Heart left ventricle (tissue), 16 donors: ENCODE measurements around the gene THAP4. TPM values are rescaled to one million over a fixed set of nuclear protein-coding genes. Genes with fewer than 3 reads are reported as not detected.

Experiments used
- ATAC-seq, 4 donors: fragments of 200-7000 bp; cut with Tn5 transposase; one replicate each; pipeline ENCODE4 v1.9.1; 2020 to 2022; ENCODE audit warnings: moderate library complexity in 4 of 4, mild to moderate bottlenecking in 3 of 4, moderate number of reproducible peaks in 1 of 4
- DNase-seq, 5 donors: peaks; one replicate each; pipeline ENCODE4 v3.0.0-alpha.2; 2020
- H3K27ac ChIP-seq, 12 donors: fragments of 200-600 bp; sonication (generic) in 4 of 12; one replicate each; pipeline versions ENCODE4 v1.5.0 to v1.8.0; 2016 to 2022; ENCODE audit warnings: mild to moderate bottlenecking in 2 of 12
- H3K27me3 ChIP-seq, 9 donors: fragments of 200-600 bp; sonication (generic) in 2 of 9; one replicate each; pipeline versions ENCODE4 v1.5.1 to v1.8.0; 2016 to 2022; ENCODE audit warnings: mild to moderate bottlenecking in 3 of 9
- H3K36me3 ChIP-seq, 9 donors: fragments of 200-600 bp; sonication (generic) in 2 of 9; one replicate each; pipeline versions ENCODE4 v1.5.0 to v1.8.0; 2018 to 2022; ENCODE audit warnings: mild to moderate bottlenecking in 2 of 9
- H3K4me1 ChIP-seq, 12 donors: fragments of 200-600 bp; sonication (generic) in 4 of 12; one replicate each; pipeline versions ENCODE4 v1.5.0 to v1.8.0; 2016 to 2022; ENCODE audit warnings: mild to moderate bottlenecking in 3 of 12
- H3K4me3 ChIP-seq, 12 donors: fragments of 200-600 bp; sonication (generic) in 4 of 12; one replicate each; pipeline versions ENCODE4 v1.5.0 to v1.8.0; 2017 to 2022; ENCODE audit warnings: mild to moderate bottlenecking in 9 of 12, moderate library complexity in 4 of 12
- H3K9me3 ChIP-seq, 12 donors: fragments of 200-600 bp; sonication (generic) in 4 of 12; one replicate each; pipeline versions ENCODE4 v1.5.0 to v1.8.0; 2016 to 2022; ENCODE audit warnings: mild to moderate bottlenecking in 1 of 12
- CTCF ChIP-seq, 12 donors: fragments of 200-600 bp; sonication (generic) in 4 of 12; IDR thresholded peaks; one replicate each; pipeline versions ENCODE4 v1.5.0 to v1.8.0; 2018 to 2022; ENCODE audit warnings: antibody characterized with exemption in 12 of 12, mild to moderate bottlenecking in 5 of 12
- POLR2A ChIP-seq, 2 donors: fragments of 450-650 bp; IDR thresholded peaks; one replicate each; pipeline ENCODE4 v1.6.1; 2017; ENCODE audit warnings: antibody characterized with exemption in 2 of 2, mild to moderate bottlenecking in 2 of 2, moderate library complexity in 2 of 2
- WGBS, 4 donors: extraction: QIAGEN DNeasy Blood & Tissue Kit in 2 of 4; methylation state at CpG; one replicate each; pipeline versions ENCODE4 v1.1.5 to v1.1.7; 2013 to 2018; 5-methylcytosine and 5-hydroxymethylcytosine counted together
- intact Hi-C, 10 donors: fragments of 100-400 bp; cut with DNase I; formaldehyde crosslinking; loops; one replicate each; pipeline versions ENCODE4 v1.11.1 to v1.14.2; 2022
- long read RNA-seq, 3 donors: library from polyadenylated mRNA; unstranded; transcript quantifications; one replicate each; pipeline ENCODE4 v2.0.0, GENCODE V29; 2020 to 2021
- polyA plus RNA-seq, 2 donors: library from polyadenylated mRNA; stranded (reverse); fragments of 200-250 nt; gene quantifications; one replicate each; pipeline ENCODE4 v1.2.3, GENCODE V29; 2013
- total RNA-seq, 9 donors: library from RNA; depleted of rRNA in 2 of 9; stranded (reverse); fragments of >200 nt in 2 of 9; fragmentation: NEBNext Ultra II Directional in 3 of 9; extraction: Animal tissue kit (Norgen Biotek cat#: 25700) in 3 of 9; gene quantifications; one replicate each; pipeline versions ENCODE4 v1.1.0 to v1.2.4, GENCODE V29; 2016 to 2023
- donor health status: ischemic (EF 13 %, LVEDD 7.1; RV severe dilation, severe dysfunction).
- donor health status: healthy with polysubstance abuse.
- donor health status: DM: no; HTN: yes; CAD: no.
- donor health status: DM: no; HTN: no; CAD: no.
- donor health status: ischemic (EF 25% LVEDD 6.9; RV normal size, moderate dysfunction).
- donor health status: ischemic (EF 25% LVEDD 5.7; RV mildly dilated, moderate dysfunction).
- donor health status: healthy.
- donor health status: DM: yes; HTN: yes; CAD: no.
- donor health status: ischemic (EF 35%, LVEDD 5.7; RV mildly dilated, moderate dysfunction).
- donor health status: nonischemic (EF 11% LVEDD 7.7; RV severe dilation, severe dysfunction).
- donor health status: DM: yes; HTN: yes; CAD: no.
- donor health status: PGD.
- donor health status: ischemic (EF 29% LVEDD 5.4; RV normal size, mild dysfunction).
- donor health status: nonischemic (EF 23%, LVEDD 6.1; RV moderate dilation, normal function).

The THAP4 gene
- 100 to 1,000 TPM in 1 of 9 donors, 10 to 100 TPM in 8; 61.7 to 106 (median 74.2) TPM for total RNA-seq
- 100 to 1,000 TPM in 1 of 2 donors, 10 to 100 TPM in 1; 81.5 to 110 TPM for polyA plus RNA-seq
- long read RNA-seq, donor 1, transcript THAP4-204 (6 exons, 2,367 nt): major isoform, 58 of 89 reads
- long read RNA-seq, donor 1, transcript THAP4-202 (5 exons, 785 nt): minor isoform, 8 of 89 reads
- long read RNA-seq, donor 1, partial matches to known transcripts: 16 of 89 reads
- long read RNA-seq, donor 1, other reads (novel, unspliced or antisense): 3 of 89 reads
- long read RNA-seq, donor 2, transcript THAP4-204 (6 exons, 2,367 nt): major isoform, 271 of 296 reads
- long read RNA-seq, donor 2, partial matches to known transcripts: 11 of 296 reads
- long read RNA-seq, donor 2, other reads (novel, unspliced or antisense): 10 of 296 reads
- long read RNA-seq, donor 3, transcript THAP4-204 (6 exons, 2,367 nt): major isoform, 69 of 101 reads
- long read RNA-seq, donor 3, transcript THAP4-201 (2 exons, 581 nt): minor isoform, 5 of 101 reads
- long read RNA-seq, donor 3, partial matches to known transcripts: 17 of 101 reads
- long read RNA-seq, donor 3, other reads (novel, unspliced or antisense): 7 of 101 reads

- 0 to 1% (median 0%) methylated on average over 23 to 123 of the region's 123 CpGs for WGBS, 4 donors
- intact Hi-C loops: loop anchor here in 2 of 10 donors (2.0 to 10.0 kb wide), 4 partner anchors 18 to 482 kb away; partner anchors contain the start of genes PPP1R7 (in 1 of the 2) and STK25 (in 1 of the 2)
- peaks cover 0 to 23% (median 18%) of the 10 kb centered on the region in 9 donors for H3K36me3 ChIP-seq
- H3K27me3 ChIP-seq: no peaks in the 10 kb centered on the region
- DNase-seq (peak; percentile 89 to 94 (median 92)), ATAC-seq (peak; percentile 78 to 92 (median 90))
- H3K27ac ChIP-seq: peak within 1 kb of the TSS; percentile 96 to 100 (median 99)
- peaks cover 8 to 57% (median 45%) of the 10 kb centered on the region in 12 donors for H3K4me1 ChIP-seq
- H3K4me3 ChIP-seq: peak within 1 kb of the TSS; percentile 55 to 94 (median 88)
- no peak for TF ChIP-seq CTCF (IDR thresholded peaks at IDR 0.05)
- TF ChIP-seq POLR2A (IDR thresholded peaks at IDR 0.05): peak in 1 of 2 donors; percentile 59
- peaks cover 0 to 4% (median 0%) of the 10 kb centered on the region in 12 donors for H3K9me3 ChIP-seq
Measured at GRCh38 chr2:241637018-241637794, at the start of gene THAP4, which contains the start of gene ATG4B. Gene THAP4 (minus strand): TSS chr2:241637158. CDS start chr2:241637017, 141 bp downstream. Gene ATG4B (plus strand): TSS chr2:241637693. CDS start chr2:241637715, 22 bp downstream.

- DNase-seq: no peak
- H3K27me3 ChIP-seq: no peaks in the 10 kb centered on the region
- H3K36me3 ChIP-seq: peaks cover 0 to 57% (median 19%) of the 10 kb centered on the region in 9 donors
- intact Hi-C loops: loop anchor here in 1 of 10 donors (2.0 kb wide), 1 partner anchor 15 kb away; no protein-coding TSS in a partner anchor
- peak overlapping the region in 11 of 12 donors; percentile 27 to 96 (median 94) for H3K27ac ChIP-seq
- H3K9me3 ChIP-seq: no peaks in the 10 kb centered on the region
- peak overlapping the region; percentile 64 to 99 (median 93) for H3K4me3 ChIP-seq
- TF ChIP-seq CTCF (IDR thresholded peaks at IDR 0.05) (no peak), POLR2A (IDR thresholded peaks at IDR 0.05) (no peak)
- 0 to 1% (median 1%) methylated on average over 29 to 37 of the region's 37 CpGs for WGBS, 4 donors
- ATAC-seq: peak in 2 of 4 donors; percentile 1 to 10
- peaks cover 4 to 32% (median 22%) of the 10 kb centered on the region in 12 donors for H3K4me1 ChIP-seq
Measured at GRCh38 chr2:241686324-241686649, 49.3 kb upstream of the THAP4 start.

- ATAC-seq (peak; percentile 25 to 86 (median 70)), DNase-seq (peak in 1 of 5 donors; percentile 49)
- Histone ChIP-seq H3K4me3 (no peak overlapping the region), H3K36me3 (peaks cover 0 to 87% (median 41%) of the 10 kb centered on the region in 9 donors), H3K27me3 (no peaks in the 10 kb centered on the region), H3K4me1 (peaks cover 0 to 15% (median 8%) of the 10 kb centered on the region in 12 donors), H3K9me3 (no peaks in the 10 kb centered on the region), H3K27ac (peak overlapping the region in 1 of 12 donors; percentile 37)
- 81 to 87% (median 87%) methylated on average over 14 of the region's 14 CpGs for WGBS, 4 donors
- intact Hi-C loops: no loop called here
- TF ChIP-seq CTCF (IDR thresholded peaks at IDR 0.05) (no peak), POLR2A (IDR thresholded peaks at IDR 0.05) (no peak)
Measured at GRCh38 chr2:241680827-241681599, 44.1 kb upstream of the THAP4 start.
